IMR-90 (cell line): ENCODE results near the gene MACROD1. TPM values are rescaled to one million over a fixed set of nuclear protein-coding genes. Genes with fewer than 3 reads are reported as not detected.

Source experiments
- ATAC-seq: fragments of 200-7000 bp; cut with Tn5 transposase; 2 replicates; pipeline ENCODE4 v1.9.1; 2020; ENCODE audit warnings: low read depth, mild to moderate bottlenecking, moderate library complexity
- BruUV-seq: library from RNA; stranded (reverse); fragments of 400-500 nt; replicated peaks from 2 replicates; lab custom pipeline; 2021; lab: Mats Ljungman, UMichigan
- CTCF ChIA-PET: fragments of 300-600 bp; formaldehyde crosslinking; extraction: SDS; loops from one replicate; lab custom pipeline; 2021; ENCODE audit warnings: antibody characterized with exemption; lab: Yijun Ruan, JAX
- POLR2A ChIA-PET: fragments of 300-600 bp; sonication (Branson Sonifier 250); formaldehyde crosslinking; loops from one replicate; lab custom pipeline; 2022; ENCODE audit warnings: antibody characterized with exemption; ENCODE audit not compliant: unreplicated experiment; lab: Charles Lee
- DNase-seq: peaks from one replicate; pipeline ENCODE4 v3.0.0; 2013
- H2AFZ ChIP-seq: replicated peaks from 2 replicates; pipeline ENCODE3; 2013; ENCODE audit warnings: low read length, mild to moderate bottlenecking; ENCODE audit not compliant: poor library complexity
- H2AK5ac ChIP-seq: 2 replicates; pipeline ENCODE4 v1.6.1; 2013; ENCODE audit warnings: low read depth, low read length, inconsistent platforms
- H2AK9ac ChIP-seq: replicated peaks from 2 replicates; pipeline ENCODE3; 2013; ENCODE audit warnings: mild to moderate bottlenecking, low read depth, low read length, moderate library complexity; ENCODE audit not compliant: poor library complexity
- H2BK120ac ChIP-seq: 2 replicates; pipeline ENCODE4 v1.6.1; 2013; ENCODE audit warnings: low read depth, low read length, inconsistent platforms
- H2BK15ac ChIP-seq: 3 replicates; pipeline ENCODE4 v1.6.1; 2013; ENCODE audit warnings: low read depth, low read length, inconsistent platforms
- H2BK20ac ChIP-seq: 2 replicates; pipeline ENCODE4 v1.6.1; 2013; ENCODE audit warnings: low read depth, mild to moderate bottlenecking, inconsistent platforms, low read length, moderate library complexity
- H2BK5ac ChIP-seq: 2 replicates; pipeline ENCODE4 v1.6.1; 2013; ENCODE audit warnings: mild to moderate bottlenecking, low read depth, low read length, inconsistent platforms; ENCODE audit not compliant: poor library complexity, severe bottlenecking
- H3K14ac ChIP-seq: replicated peaks from 2 replicates; pipeline ENCODE4 v1.6.1; 2013; ENCODE audit warnings: low read depth, low read length, inconsistent platforms
- H3K18ac ChIP-seq: 2 replicates; pipeline ENCODE4 v1.6.1; 2013; ENCODE audit warnings: low read depth, low read length, control low read depth
- H3K23ac ChIP-seq: 2 replicates; pipeline ENCODE4 v1.6.1; 2013; ENCODE audit warnings: low read depth, low read length, inconsistent platforms
- H3K27ac ChIP-seq: 2 replicates; pipeline ENCODE4 v1.5.1; 2013; ENCODE audit warnings: mild to moderate bottlenecking, control low read depth, low read length; ENCODE audit not compliant: insufficient read depth
- H3K27me3 ChIP-seq: 2 replicates; pipeline ENCODE4 v1.6.1; 2013; ENCODE audit warnings: low read length; ENCODE audit not compliant: control insufficient read depth, insufficient read depth
- H3K36me3 ChIP-seq: 2 replicates; pipeline ENCODE4 v1.6.1; 2013; ENCODE audit warnings: low read length, mixed read lengths; ENCODE audit not compliant: control insufficient read depth, insufficient read depth
- H3K4ac ChIP-seq: 2 replicates; pipeline ENCODE4 v1.6.1; 2013; ENCODE audit warnings: low read depth, low read length, inconsistent platforms
- H3K4me1 ChIP-seq: 2 replicates; pipeline ENCODE4 v1.6.1; 2013; ENCODE audit warnings: low read length, mixed read lengths; ENCODE audit not compliant: control insufficient read depth, insufficient read depth
- H3K4me2 ChIP-seq: 2 replicates; pipeline ENCODE4 v1.6.1; 2013; ENCODE audit warnings: low read depth, mild to moderate bottlenecking, control low read depth, low read length, moderate library complexity
- H3K4me3 ChIP-seq: 2 replicates; pipeline ENCODE4 v1.5.1; 2013; ENCODE audit warnings: low read depth, mild to moderate bottlenecking, control low read depth, low read length, moderate library complexity; ENCODE audit not compliant: insufficient read depth
- H3K56ac ChIP-seq: 2 replicates; pipeline ENCODE4 v1.6.1; 2013; ENCODE audit warnings: low read length, inconsistent platforms; ENCODE audit not compliant: insufficient read depth; ENCODE audit errors: extremely low read depth
- H3K79me1 ChIP-seq, 2 experiments: 2 replicates each; pipeline ENCODE4 v1.6.1; 2013; ENCODE audit warnings: low read length in 2 of 2, inconsistent platforms in 1 of 2, low read depth in 1 of 2
- H3K9ac ChIP-seq: 2 replicates; pipeline ENCODE4 v1.6.1; 2013; ENCODE audit warnings: low read depth, low read length, control low read depth
- H3K9me1 ChIP-seq: 2 replicates; pipeline ENCODE4 v1.6.1; 2013; ENCODE audit warnings: low read length, inconsistent platforms; ENCODE audit not compliant: insufficient read depth
- H3K9me3 ChIP-seq: 2 replicates; pipeline ENCODE4 v1.6.1; 2013; ENCODE audit warnings: low read length; ENCODE audit not compliant: control insufficient read depth, insufficient read depth
- H4K20me1 ChIP-seq: 2 replicates; pipeline ENCODE4 v1.6.1; 2013; ENCODE audit warnings: low read length, inconsistent platforms; ENCODE audit not compliant: insufficient read depth
- H4K5ac ChIP-seq: 2 replicates; pipeline ENCODE4 v1.6.1; 2013; ENCODE audit warnings: mild to moderate bottlenecking, low read depth, low read length, control low read depth
- H4K8ac ChIP-seq, 2 experiments: 2 replicates each; pipeline ENCODE4 v1.6.1; 2013; ENCODE audit warnings: low read depth in 2 of 2, low read length in 2 of 2, control low read depth in 1 of 2, inconsistent platforms in 1 of 2
- H4K91ac ChIP-seq: 2 replicates; pipeline ENCODE4 v1.6.1; 2013; ENCODE audit warnings: low read depth, low read length, inconsistent platforms; ENCODE audit not compliant: insufficient read depth
- BHLHE40 ChIP-seq: fragments of 150-350 bp; IDR thresholded peaks from 2 replicates; pipeline ENCODE4 v1.6.1; 2016; ENCODE audit warnings: mild to moderate bottlenecking, low read depth, low read length
- CEBPB ChIP-seq: IDR thresholded peaks from 2 replicates; pipeline ENCODE4 v1.6.1; 2012; ENCODE audit warnings: low read depth, low read length, improper control_type of control experiment
- CHD1 ChIP-seq: IDR thresholded peaks from 2 replicates; pipeline ENCODE4 v1.6.1; 2012; ENCODE audit warnings: low read depth, low read length, improper control_type of control experiment
- CTCF ChIP-seq: conservative IDR thresholded peaks from 2 replicates; pipeline ENCODE4 v1.5.1; 2012; ENCODE audit warnings: mild to moderate bottlenecking, low read depth, low read length, improper control_type of control experiment
- ELK1 ChIP-seq: fragments of 150-350 bp; IDR thresholded peaks from 2 replicates; pipeline ENCODE4 v1.6.1; 2016; ENCODE audit warnings: low read depth, mild to moderate bottlenecking, low read length, moderate library complexity, borderline replicate concordance
- FOS ChIP-seq: fragments of 150-350 bp; IDR thresholded peaks from 2 replicates; pipeline ENCODE4 v1.6.1; 2016; ENCODE audit warnings: low read depth, low read length
- MAFK ChIP-seq: IDR thresholded peaks from 2 replicates; pipeline ENCODE4 v1.6.1; 2012; ENCODE audit warnings: low read depth, low read length, improper control_type of control experiment
- MAZ ChIP-seq: IDR thresholded peaks from 2 replicates; pipeline ENCODE4 v1.6.1; 2012; ENCODE audit warnings: low read depth, mild to moderate bottlenecking, low read length, improper control_type of control experiment, moderate library complexity, borderline replicate concordance
- MXI1 ChIP-seq: IDR thresholded peaks from 2 replicates; pipeline ENCODE4 v1.6.1; 2012; ENCODE audit warnings: low read depth, mild to moderate bottlenecking, low read length, moderate library complexity, borderline replicate concordance
- NFE2L2 ChIP-seq: fragments of 150-350 bp; IDR thresholded peaks from 2 replicates; pipeline ENCODE4 v1.6.1; 2016; ENCODE audit warnings: low read depth, mild to moderate bottlenecking, low read length
- POLR2A ChIP-seq: IDR thresholded peaks from 2 replicates; pipeline ENCODE4 v1.6.1; 2012; ENCODE audit warnings: mild to moderate bottlenecking, low read depth, low read length
- RAD21 ChIP-seq: IDR thresholded peaks from 2 replicates; pipeline ENCODE4 v1.6.1; 2012; ENCODE audit warnings: low read length, improper control_type of control experiment
- RCOR1 ChIP-seq: IDR thresholded peaks from 2 replicates; pipeline ENCODE4 v1.6.1; 2012; ENCODE audit warnings: mild to moderate bottlenecking, low read length, improper control_type of control experiment; ENCODE audit not compliant: insufficient replicate concordance
- RFX5 ChIP-seq: IDR thresholded peaks from 2 replicates; pipeline ENCODE4 v1.8.0; 2012; ENCODE audit warnings: low read depth, mild to moderate bottlenecking, low read length, moderate library complexity
- SMC3 ChIP-seq: fragments of 150-350 bp; IDR thresholded peaks from 2 replicates; pipeline ENCODE4 v1.6.1; 2016; ENCODE audit warnings: low read depth, mild to moderate bottlenecking, antibody characterized with exemption, low read length, moderate library complexity
- WGBS, 2 experiments: methylation state at CpG; one replicate each; pipeline versions ENCODE4 v1.1.5 to v1.1.7; 2013; ENCODE audit warnings: missing lambda C conversion rate in 2 of 2; ENCODE audit not compliant: insufficient read length in 1 of 2; ENCODE audit errors: extremely low coverage in 2 of 2; 5-methylcytosine and 5-hydroxymethylcytosine counted together
- dilution Hi-C: fragments of 300-500 bp; cut with HindIII; formaldehyde crosslinking; loops from one replicate; pipeline ENCODE4 v1.14.3; 2018; ENCODE audit warnings: low sequenced_read_pairs; ENCODE audit not compliant: unreplicated experiment
- in situ Hi-C: fragments of 300-500 bp; cut with MboI; formaldehyde crosslinking; loops from 3 replicates; pipeline ENCODE4 v1.14.3; 2019; ENCODE audit warnings: low sequenced_read_pairs, inconsistent platforms, mixed read lengths
- intact Hi-C: fragments of 100-400 bp; cut with micrococcal nuclease; formaldehyde crosslinking; loops from 2 replicates; pipeline ENCODE4 v1.10.0; 2022
- polyA plus RNA-seq, 3 experiments: library from polyadenylated mRNA; depleted of rRNA; stranded (reverse); fragments of >200 nt; gene quantifications; 2 replicates each; pipeline ENCODE4 v1.2.3, GENCODE V29; 2012; ENCODE audit warnings: low replicate concordance in 1 of 3
- total RNA-seq: library from RNA; depleted of rRNA; stranded (reverse); fragments of >200 nt; gene quantifications from 2 replicates; pipeline ENCODE4 v1.2.3, GENCODE V29; 2012
- TF ChIP-seq, protein P1 (sequence below): fragments of 150-350 bp; IDR thresholded peaks from 2 replicates; pipeline ENCODE4 v1.6.1; 2017; ENCODE audit warnings: mild to moderate bottlenecking, antibody characterized with exemption, low read length, low read depth

Gene MACROD1
- total and polyA plus RNA-seq, 2 of the 4 experiments (the other 2 are of a cell fraction), result 2.5 to 9.3 TPM

DNA sequence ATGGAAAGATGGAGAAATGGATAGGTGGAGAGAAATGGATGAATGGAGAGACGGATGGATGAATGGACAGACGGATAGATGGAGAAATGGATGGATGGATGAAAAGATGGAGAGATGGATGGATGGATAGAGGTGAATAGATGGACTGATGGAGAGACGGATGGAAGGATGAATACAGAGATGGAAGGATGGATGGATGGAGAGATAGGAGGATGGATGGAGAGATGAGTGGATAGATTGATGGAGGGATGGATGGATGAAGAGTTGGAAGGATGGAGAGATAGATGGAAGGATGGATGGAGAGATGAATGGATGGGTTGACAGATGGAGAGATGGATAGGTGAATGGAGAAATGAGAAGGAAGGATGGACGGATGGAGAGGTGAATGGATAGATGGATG lies 66.5 kb downstream of the MACROD1 start:
- BruUV-seq, result no TSS peak
- H2BK15ac ChIP-seq, result no peak overlapping the region
- TF ChIP-seq SMC3 (no peak), CHD1 (no peak), MAFK (no peak), RCOR1 (no peak), MXI1 (no peak), FOS (no peak), NFE2L2 (no peak), RAD21 (no peak), MAZ (no peak), ELK1 (no peak), BHLHE40 (no peak), CEBPB (no peak), POLR2A (no peak), RFX5 (no peak), CTCF (no peak)
- TF ChIP-seq, protein P1, sequence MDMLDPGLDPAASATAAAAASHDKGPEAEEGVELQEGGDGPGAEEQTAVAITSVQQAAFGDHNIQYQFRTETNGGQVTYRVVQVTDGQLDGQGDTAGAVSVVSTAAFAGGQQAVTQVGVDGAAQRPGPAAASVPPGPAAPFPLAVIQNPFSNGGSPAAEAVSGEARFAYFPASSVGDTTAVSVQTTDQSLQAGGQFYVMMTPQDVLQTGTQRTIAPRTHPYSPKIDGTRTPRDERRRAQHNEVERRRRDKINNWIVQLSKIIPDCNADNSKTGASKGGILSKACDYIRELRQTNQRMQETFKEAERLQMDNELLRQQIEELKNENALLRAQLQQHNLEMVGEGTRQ, result no peak
- in situ Hi-C loops (no loop called here), dilution Hi-C loops (no loop called here), intact Hi-C loops (no loop called here)
- no peak for ATAC-seq
- H2AK5ac ChIP-seq, result no peak overlapping the region
- CTCF ChIA-PET, result no interaction called here
- no peak overlapping the region for H3K23ac ChIP-seq
- no peak overlapping the region for H2BK120ac ChIP-seq
- H4K5ac ChIP-seq, result no peak overlapping the region
- peaks cover 13% of the 10 kb centered on the region for H3K4me1 ChIP-seq
- no peak overlapping the region for H3K18ac ChIP-seq
- H3K27ac ChIP-seq, result no peak overlapping the region
- H3K9ac ChIP-seq, result no peak overlapping the region
- H3K4me2 ChIP-seq, result no peak overlapping the region
- H3K9me3 ChIP-seq, result no peaks in the 10 kb centered on the region
- 94 to 100% methylated on average over 4 of the region's 4 CpGs for WGBS, 2 experiments
- H2AK9ac ChIP-seq, result no peak overlapping the region
- DNase-seq, result no peak
- H2BK20ac ChIP-seq, result no peak overlapping the region
- peaks cover 11% of the 10 kb centered on the region for H3K27me3 ChIP-seq
- no peaks in the 10 kb centered on the region; a peak in 1 of 4 replicates for H3K79me1 ChIP-seq
- H4K91ac ChIP-seq, result no peak overlapping the region
- no peak overlapping the region for H4K8ac ChIP-seq
- H3K36me3 ChIP-seq, result no peaks in the 10 kb centered on the region
- no peak overlapping the region for H2BK5ac ChIP-seq
- POLR2A ChIA-PET, result no interaction called here
- H3K4ac ChIP-seq, result no peak overlapping the region
- H2AFZ ChIP-seq, result no peak overlapping the region
- no peak overlapping the region for H3K4me3 ChIP-seq
- no peaks in the 10 kb centered on the region for H3K9me1 ChIP-seq
- no peak overlapping the region for H3K14ac ChIP-seq
- no peak overlapping the region for H3K56ac ChIP-seq
- H4K20me1 ChIP-seq, result peaks cover 12% of the 10 kb centered on the region
